A549 (cell line): ENCODE results near the gene NDUFA1.

ENCODE experiments used
- HDAC2 ChIP-seq: fragments of 200-600 bp; sonication (generic); IDR thresholded peaks from 2 replicates; pipeline ENCODE4 v1.6.1; 2016
- MAFK ChIP-seq: fragments of 450-650 bp; IDR thresholded peaks from 2 replicates; pipeline ENCODE4 v1.6.1; 2014; ENCODE audit not compliant: partially characterized antibody
- NR3C1 ChIP-seq: fragments of >200 bp; sonication (Bioruptor Twin); formaldehyde crosslinking; IDR thresholded peaks from 3 replicates; pipeline ENCODE4 v1.6.1; 2017
- RAD21 ChIP-seq, 2 experiments: fragments of >200 bp in 1 of 2; sonication (Bioruptor Twin) in 1 of 2; formaldehyde crosslinking in 1 of 2; IDR thresholded peaks in 1 of 2; conservative IDR thresholded peaks in 1 of 2; 2 replicates in 1 of 2; 3 replicates in 1 of 2; pipeline ENCODE4 v1.6.1; 2012 to 2018; ENCODE audit warnings: inconsistent platforms in 1 of 2
- TF ChIP-seq, protein P1 (sequence below): IDR thresholded peaks from 2 replicates; pipeline ENCODE4 v1.6.1; 2012
- TF ChIP-seq, protein P2 (sequence below): fragments of >200 bp; sonication (Bioruptor Twin); formaldehyde crosslinking; IDR thresholded peaks from 3 replicates; pipeline ENCODE4 v1.5.1; 2016
- TF ChIP-seq, protein P3 (sequence below): fragments of 200-600 bp; sonication (generic); IDR thresholded peaks from 2 replicates; pipeline ENCODE4 v1.6.1; 2016; ENCODE audit warnings: antibody characterized with exemption, mild to moderate bottlenecking, moderate library complexity

DNA sequence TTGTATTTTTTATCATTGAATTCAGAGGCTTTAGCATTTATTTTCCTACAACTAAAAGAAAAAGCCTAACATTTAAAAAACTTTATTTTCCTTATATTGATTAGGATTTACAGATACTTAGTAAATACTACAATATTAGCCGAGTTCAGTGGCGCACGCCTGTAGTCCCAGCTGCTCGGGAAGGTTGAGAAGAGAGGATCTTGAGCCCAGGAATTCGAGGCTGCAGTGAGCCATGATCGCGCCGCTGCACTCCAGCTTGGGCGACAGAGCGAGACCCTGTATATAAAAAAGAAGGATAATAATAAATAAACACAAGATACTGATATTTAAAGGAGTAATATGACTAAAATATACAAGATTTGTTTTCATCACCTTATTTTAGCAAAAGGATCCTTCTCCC lies 18.2 kb upstream of the NDUFA1 start:
- TF ChIP-seq RAD21 (conservative IDR thresholded peaks at IDR 0.05 in 1 of 2, IDR thresholded peaks at IDR 0.05 in 1 of 2) (no peak), HDAC2 (no peak), MAFK (no peak), NR3C1 (no peak)
- TF ChIP-seq, protein P1, sequence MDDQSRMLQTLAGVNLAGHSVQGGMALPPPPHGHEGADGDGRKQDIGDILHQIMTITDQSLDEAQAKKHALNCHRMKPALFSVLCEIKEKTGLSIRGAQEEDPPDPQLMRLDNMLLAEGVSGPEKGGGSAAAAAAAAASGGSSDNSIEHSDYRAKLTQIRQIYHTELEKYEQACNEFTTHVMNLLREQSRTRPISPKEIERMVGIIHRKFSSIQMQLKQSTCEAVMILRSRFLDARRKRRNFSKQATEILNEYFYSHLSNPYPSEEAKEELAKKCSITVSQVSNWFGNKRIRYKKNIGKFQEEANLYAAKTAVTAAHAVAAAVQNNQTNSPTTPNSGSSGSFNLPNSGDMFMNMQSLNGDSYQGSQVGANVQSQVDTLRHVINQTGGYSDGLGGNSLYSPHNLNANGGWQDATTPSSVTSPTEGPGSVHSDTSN: no peak
- TF ChIP-seq, protein P2, sequence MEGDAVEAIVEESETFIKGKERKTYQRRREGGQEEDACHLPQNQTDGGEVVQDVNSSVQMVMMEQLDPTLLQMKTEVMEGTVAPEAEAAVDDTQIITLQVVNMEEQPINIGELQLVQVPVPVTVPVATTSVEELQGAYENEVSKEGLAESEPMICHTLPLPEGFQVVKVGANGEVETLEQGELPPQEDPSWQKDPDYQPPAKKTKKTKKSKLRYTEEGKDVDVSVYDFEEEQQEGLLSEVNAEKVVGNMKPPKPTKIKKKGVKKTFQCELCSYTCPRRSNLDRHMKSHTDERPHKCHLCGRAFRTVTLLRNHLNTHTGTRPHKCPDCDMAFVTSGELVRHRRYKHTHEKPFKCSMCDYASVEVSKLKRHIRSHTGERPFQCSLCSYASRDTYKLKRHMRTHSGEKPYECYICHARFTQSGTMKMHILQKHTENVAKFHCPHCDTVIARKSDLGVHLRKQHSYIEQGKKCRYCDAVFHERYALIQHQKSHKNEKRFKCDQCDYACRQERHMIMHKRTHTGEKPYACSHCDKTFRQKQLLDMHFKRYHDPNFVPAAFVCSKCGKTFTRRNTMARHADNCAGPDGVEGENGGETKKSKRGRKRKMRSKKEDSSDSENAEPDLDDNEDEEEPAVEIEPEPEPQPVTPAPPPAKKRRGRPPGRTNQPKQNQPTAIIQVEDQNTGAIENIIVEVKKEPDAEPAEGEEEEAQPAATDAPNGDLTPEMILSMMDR: no peak
- TF ChIP-seq, protein P3, sequence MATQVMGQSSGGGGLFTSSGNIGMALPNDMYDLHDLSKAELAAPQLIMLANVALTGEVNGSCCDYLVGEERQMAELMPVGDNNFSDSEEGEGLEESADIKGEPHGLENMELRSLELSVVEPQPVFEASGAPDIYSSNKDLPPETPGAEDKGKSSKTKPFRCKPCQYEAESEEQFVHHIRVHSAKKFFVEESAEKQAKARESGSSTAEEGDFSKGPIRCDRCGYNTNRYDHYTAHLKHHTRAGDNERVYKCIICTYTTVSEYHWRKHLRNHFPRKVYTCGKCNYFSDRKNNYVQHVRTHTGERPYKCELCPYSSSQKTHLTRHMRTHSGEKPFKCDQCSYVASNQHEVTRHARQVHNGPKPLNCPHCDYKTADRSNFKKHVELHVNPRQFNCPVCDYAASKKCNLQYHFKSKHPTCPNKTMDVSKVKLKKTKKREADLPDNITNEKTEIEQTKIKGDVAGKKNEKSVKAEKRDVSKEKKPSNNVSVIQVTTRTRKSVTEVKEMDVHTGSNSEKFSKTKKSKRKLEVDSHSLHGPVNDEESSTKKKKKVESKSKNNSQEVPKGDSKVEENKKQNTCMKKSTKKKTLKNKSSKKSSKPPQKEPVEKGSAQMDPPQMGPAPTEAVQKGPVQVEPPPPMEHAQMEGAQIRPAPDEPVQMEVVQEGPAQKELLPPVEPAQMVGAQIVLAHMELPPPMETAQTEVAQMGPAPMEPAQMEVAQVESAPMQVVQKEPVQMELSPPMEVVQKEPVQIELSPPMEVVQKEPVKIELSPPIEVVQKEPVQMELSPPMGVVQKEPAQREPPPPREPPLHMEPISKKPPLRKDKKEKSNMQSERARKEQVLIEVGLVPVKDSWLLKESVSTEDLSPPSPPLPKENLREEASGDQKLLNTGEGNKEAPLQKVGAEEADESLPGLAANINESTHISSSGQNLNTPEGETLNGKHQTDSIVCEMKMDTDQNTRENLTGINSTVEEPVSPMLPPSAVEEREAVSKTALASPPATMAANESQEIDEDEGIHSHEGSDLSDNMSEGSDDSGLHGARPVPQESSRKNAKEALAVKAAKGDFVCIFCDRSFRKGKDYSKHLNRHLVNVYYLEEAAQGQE: no peak
